ENCODE data around the gene LRRC38.
"Not testable (repeated sequence)": the region's sequence is repeated elsewhere in the genome, so short reads cannot be mapped to it uniquely, and the experiment has no call there.

Gene LRRC38

GRCh38 chr1:13513895-13514546, at the start of gene LRRC38:
Gene LRRC38 (minus strand): TSS chr1:13514003. CDS start chr1:13513593, 410 bp downstream.
- no peak for DNase-seq

GRCh38 chr1:13562981-13563380, 49.2 kb upstream of the LRRC38 start:
- not testable (repeated sequence) for DNase-seq

- no peak for DNase-seq
Measured at GRCh38 chr1:13560541-13560940, 46.7 kb upstream of the LRRC38 start.

- DNase-seq, result no peak
Measured at GRCh38 chr1:13556224-13556764, 42.5 kb upstream of the LRRC38 start.

- no peak for DNase-seq
Measured at GRCh38 chr1:13554798-13555197, 41.0 kb upstream of the LRRC38 start.

- DNase-seq, result no peak
Measured at GRCh38 chr1:13550663-13551062, 36.9 kb upstream of the LRRC38 start.

- no peak for DNase-seq
Measured at GRCh38 chr1:13549521-13549920, 35.7 kb upstream of the LRRC38 start.

GRCh38 chr1:13549021-13549420, 35.2 kb upstream of the LRRC38 start:
- DNase-seq, result no peak

- no peak for DNase-seq
Measured at GRCh38 chr1:13548281-13548680, 34.5 kb upstream of the LRRC38 start.

GRCh38 chr1:13546791-13547190, 33.0 kb upstream of the LRRC38 start:
- no peak for DNase-seq

- no peak for DNase-seq
Measured at GRCh38 chr1:13544221-13544556, 30.4 kb upstream of the LRRC38 start.

GRCh38 chr1:13543451-13544220, 29.8 kb upstream of the LRRC38 start:
- DNase-seq, result no peak

- DNase-seq, result no peak
Measured at GRCh38 chr1:13541435-13542215, 27.8 kb upstream of the LRRC38 start.

GRCh38 chr1:13540866-13541265, 27.1 kb upstream of the LRRC38 start:
- DNase-seq, result no peak

GRCh38 chr1:13539683-13540082, 25.9 kb upstream of the LRRC38 start:
- no peak for DNase-seq

- DNase-seq, result no peak
Measured at GRCh38 chr1:13538832-13539231, 25.0 kb upstream of the LRRC38 start.

- DNase-seq, result no peak
Measured at GRCh38 chr1:13536571-13536970, 22.8 kb upstream of the LRRC38 start.

GRCh38 chr1:13535227-13535626, 21.4 kb upstream of the LRRC38 start:
- DNase-seq, result no peak

GRCh38 chr1:13528320-13528719, 14.5 kb upstream of the LRRC38 start:
- no peak for DNase-seq

GRCh38 chr1:13523780-13524477, 10.1 kb upstream of the LRRC38 start:
- DNase-seq, result no peak

GRCh38 chr1:13520985-13521384, 7.2 kb upstream of the LRRC38 start:
- DNase-seq, result no peak

- DNase-seq, result no peak
Measured at GRCh38 chr1:13517193-13517812, 3.5 kb upstream of the LRRC38 start.
